Adrenal gland (tissue), 12 donors: ENCODE data around the gene WIPF3. TPM values are rescaled to one million over a fixed set of nuclear protein-coding genes. Genes with fewer than 3 reads are reported as not detected.

Experiments used
- DNase-seq, 7 donors: peaks; one replicate each; pipeline ENCODE4 v3.0.0-alpha.2; 2019 to 2020
- H3K27ac ChIP-seq, 5 donors: fragments of 200-600 bp; sonication (generic) in 4 of 5; 1 replicate in 3 of 5; 2 replicates in 2 of 5; pipeline versions ENCODE4 v1.5.1 to v1.8.0; 2016 to 2020; ENCODE audit warnings: mild to moderate bottlenecking in 1 of 5
- H3K27me3 ChIP-seq: fragments of 200-600 bp; 2 replicates; pipeline ENCODE4 v1.8.0; 2021
- H3K36me3 ChIP-seq, 2 donors: fragments of 200-600 bp; replicated peaks in 1 of 2; 1 replicate in 1 of 2; 2 replicates in 1 of 2; pipeline versions ENCODE4 v1.5.1 to v1.8.0; 2018 to 2022
- H3K4me1 ChIP-seq, 2 donors: fragments of 200-600 bp; replicated peaks in 1 of 2; 1 replicate in 1 of 2; 2 replicates in 1 of 2; pipeline versions ENCODE4 v1.5.1 to v1.8.0; 2018 to 2021
- H3K4me3 ChIP-seq, 4 donors: fragments of 200-600 bp; sonication (generic) in 3 of 4; one replicate each; pipeline ENCODE4 v1.5.1; 2016 to 2018
- H3K9me3 ChIP-seq, 3 donors: fragments of 200-600 bp; sonication (generic) in 1 of 3; replicated peaks in 1 of 3; 1 replicate in 2 of 3; 2 replicates in 1 of 3; pipeline versions ENCODE4 v1.5.1 to v1.8.0; 2016 to 2021
- POLR2A ChIP-seq, 2 donors: fragments of 450-650 bp; IDR thresholded peaks; one replicate each; pipeline ENCODE4 v1.6.1; 2017; ENCODE audit warnings: antibody characterized with exemption in 2 of 2, mild to moderate bottlenecking in 2 of 2, moderate library complexity in 1 of 2
- WGBS, 4 donors: extraction: QIAGEN DNeasy Blood & Tissue Kit in 2 of 4; methylation state at CpG; one replicate each; pipeline versions ENCODE4 v1.1.5 to v1.1.7; 2013 to 2017; 5-methylcytosine and 5-hydroxymethylcytosine counted together
- intact Hi-C, 2 donors: fragments of 100-400 bp; cut with DNase I; formaldehyde crosslinking; loops; one replicate each; pipeline versions ENCODE4 v1.14.1 to v1.15.0; 2022 to 2023
- polyA plus RNA-seq, 3 donors: library from polyadenylated mRNA; stranded (reverse); fragments of 200-250 nt in 2 of 3; fragments of 350-450 nt in 1 of 3; fragmentation: Illumina TruSeq in 1 of 3; extraction: RNeasy Lipid Tissue Mini Kit (QIAGEN cat#74804) in 1 of 3; gene quantifications; one replicate each; pipeline ENCODE4 v1.2.3, GENCODE V29; 2013 to 2014
- total RNA-seq, 9 donors: library from RNA; depleted of rRNA in 4 of 9; stranded (reverse); fragments of >200 nt in 4 of 9; fragments of 120-200 nt in 1 of 9; fragmentation: NEBNext Ultra II Directional in 1 of 9; extraction: Animal tissue kit (Norgen Biotek cat#: 25700) in 1 of 9; gene quantifications; one replicate each; pipeline versions ENCODE4 v1.1.0 to v1.2.4, GENCODE V29; 2013 to 2023
- TF ChIP-seq, protein P1 (sequence below), 6 experiments: fragments of 450-650 bp in 4 of 6; fragments of 200-600 bp in 2 of 6; sonication (generic) in 1 of 6; IDR thresholded peaks; 1 replicate in 5 of 6; 2 replicates in 1 of 6; pipeline versions ENCODE4 v1.5.1 to v1.8.0; 2016 to 2021; ENCODE audit warnings: antibody characterized with exemption in 6 of 6, mild to moderate bottlenecking in 2 of 6, moderate library complexity in 1 of 6
- donor health status: healthy with polysubstance abuse.
- donor health status: Bipolar disorder and iron deficiency.
- donor health status: DM: yes; HTN: yes; CAD: no.
- donor health status: DM: no; HTN: no; CAD: no.
- donor health status: DM: no; HTN: no; CAD: no.
- donor health status: DM: yes; HTN: yes; CAD: no.

The WIPF3 gene
- total and polyA plus RNA-seq, 12 donors = 0.50 to 16.0 (median 5.2) TPM

- DNase-seq = no peak
- intact Hi-C loops = no loop called here
- Histone ChIP-seq H3K27ac (no peak overlapping the region), H3K9me3 (no peaks in the 10 kb centered on the region), H3K4me3 (no peak overlapping the region), H3K27me3 (no peaks in the 10 kb centered on the region), H3K4me1 (no peaks in the 10 kb centered on the region), H3K36me3 (no peaks in the 10 kb centered on the region)
- WGBS, 4 donors = 53 to 80% (median 71%) methylated on average over 3 of the region's 3 CpGs
- TF ChIP-seq, protein P1, sequence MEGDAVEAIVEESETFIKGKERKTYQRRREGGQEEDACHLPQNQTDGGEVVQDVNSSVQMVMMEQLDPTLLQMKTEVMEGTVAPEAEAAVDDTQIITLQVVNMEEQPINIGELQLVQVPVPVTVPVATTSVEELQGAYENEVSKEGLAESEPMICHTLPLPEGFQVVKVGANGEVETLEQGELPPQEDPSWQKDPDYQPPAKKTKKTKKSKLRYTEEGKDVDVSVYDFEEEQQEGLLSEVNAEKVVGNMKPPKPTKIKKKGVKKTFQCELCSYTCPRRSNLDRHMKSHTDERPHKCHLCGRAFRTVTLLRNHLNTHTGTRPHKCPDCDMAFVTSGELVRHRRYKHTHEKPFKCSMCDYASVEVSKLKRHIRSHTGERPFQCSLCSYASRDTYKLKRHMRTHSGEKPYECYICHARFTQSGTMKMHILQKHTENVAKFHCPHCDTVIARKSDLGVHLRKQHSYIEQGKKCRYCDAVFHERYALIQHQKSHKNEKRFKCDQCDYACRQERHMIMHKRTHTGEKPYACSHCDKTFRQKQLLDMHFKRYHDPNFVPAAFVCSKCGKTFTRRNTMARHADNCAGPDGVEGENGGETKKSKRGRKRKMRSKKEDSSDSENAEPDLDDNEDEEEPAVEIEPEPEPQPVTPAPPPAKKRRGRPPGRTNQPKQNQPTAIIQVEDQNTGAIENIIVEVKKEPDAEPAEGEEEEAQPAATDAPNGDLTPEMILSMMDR (IDR thresholded peaks at IDR 0.05) = no peak
- no peak for TF ChIP-seq POLR2A (IDR thresholded peaks at IDR 0.05)
These were observed 70.9 kb downstream of the WIPF3 start for GRCh38 chr7:29877196-29877595.

- DNase-seq = peak in 4 of 7 donors; percentile 26 to 85 (median 50)
- intact Hi-C loops = no loop called here
- H3K36me3 ChIP-seq = no peaks in the 10 kb centered on the region
- no peak overlapping the region for H3K4me3 ChIP-seq
- WGBS, 4 donors = 52 to 56% (median 55%) methylated on average over 5 of the region's 5 CpGs
- H3K27ac ChIP-seq = no peak overlapping the region
- TF ChIP-seq, protein P1 (IDR thresholded peaks at IDR 0.05) = peak in 5 of 6 experiments; percentile 37 to 65 (median 53)
- TF ChIP-seq POLR2A (IDR thresholded peaks at IDR 0.05) = no peak
- H3K9me3 ChIP-seq = no peaks in the 10 kb centered on the region
- H3K27me3 ChIP-seq = no peaks in the 10 kb centered on the region
- H3K4me1 ChIP-seq = no peaks in the 10 kb centered on the region
These were observed 71.9 kb downstream of the WIPF3 start for GRCh38 chr7:29878081-29878688.

GRCh38 chr7:29879609-29880008 is 73.3 kb downstream of the WIPF3 start:
- no peaks in the 10 kb centered on the region for H3K4me1 ChIP-seq
- TF ChIP-seq POLR2A (IDR thresholded peaks at IDR 0.05) = no peak
- TF ChIP-seq, protein P1 (IDR thresholded peaks at IDR 0.05) = no peak
- H3K9me3 ChIP-seq = no peaks in the 10 kb centered on the region
- no peak for DNase-seq
- H3K36me3 ChIP-seq = no peaks in the 10 kb centered on the region
- no peak overlapping the region for H3K4me3 ChIP-seq
- intact Hi-C loops = no loop called here
- no peaks in the 10 kb centered on the region for H3K27me3 ChIP-seq
- H3K27ac ChIP-seq = no peak overlapping the region
- 66 to 76% (median 72%) methylated on average over 2 of the region's 2 CpGs for WGBS, 4 donors

DNA sequence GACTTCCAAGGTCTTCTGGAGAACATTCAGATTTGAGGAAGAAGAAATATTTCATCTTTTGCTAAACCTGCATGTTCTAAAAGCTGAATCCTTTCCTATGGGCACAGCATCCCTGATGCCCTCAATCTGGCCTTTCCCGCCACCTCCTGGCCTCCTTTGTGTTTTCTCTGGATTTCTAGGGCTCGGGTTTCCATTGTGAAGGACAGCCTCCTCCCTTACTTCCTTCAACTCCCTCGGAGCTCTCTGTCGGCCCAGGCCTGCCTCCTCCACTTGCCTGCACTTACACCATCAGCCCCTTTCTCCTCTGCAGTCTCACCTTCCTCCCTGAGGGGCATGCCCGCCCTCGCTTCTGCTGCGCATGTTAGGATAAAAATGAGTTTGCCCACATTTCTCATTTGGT is 75.4 kb downstream of the WIPF3 start:
- intact Hi-C loops = no loop called here
- Histone ChIP-seq H3K36me3 (no peaks in the 10 kb centered on the region), H3K4me1 (no peaks in the 10 kb centered on the region), H3K9me3 (no peaks in the 10 kb centered on the region), H3K27ac (no peak overlapping the region), H3K27me3 (no peaks in the 10 kb centered on the region), H3K4me3 (no peak overlapping the region)
- no peak for TF ChIP-seq POLR2A (IDR thresholded peaks at IDR 0.05)
- TF ChIP-seq, protein P1 (IDR thresholded peaks at IDR 0.05) = no peak
- DNase-seq = no peak
- 75 to 86% (median 80%) methylated on average over 7 of the region's 7 CpGs for WGBS, 4 donors
